Activated T-helper 1 cell treated with anti-CD3 and anti-CD28 coated beads, Interleukin-12 subunit alpha, Interleukin-12 subunit beta, Interleukin-2, Interleukin-4 antibody, amounts not matched to agents 30 ng/mL and 10 ng/mL and 1 ng/mL, durations not matched to agents 14 hours and 24 hours and 36 hours (primary cell): ENCODE results near the gene MYL5. TPM values are rescaled to one million over a fixed set of nuclear protein-coding genes. Genes with fewer than 3 reads are reported as not detected.

Experiments used
- DNase-seq: peaks from one replicate; pipeline ENCODE4 v3.0.0; 2021; ENCODE audit warnings: low spot score
- H3K27ac Mint-ChIP-seq: one replicate; pipeline ENCODE4 v1.8.0; 2021; ENCODE audit warnings: mild to moderate bottlenecking, mixed read lengths
- H3K27me3 Mint-ChIP-seq: one replicate; pipeline ENCODE4 v1.8.0; 2022; ENCODE audit warnings: mild to moderate bottlenecking, moderate library complexity, mixed read lengths; ENCODE audit not compliant: insufficient read depth
- H3K36me3 Mint-ChIP-seq: one replicate; pipeline ENCODE4 v1.8.0; 2021; ENCODE audit warnings: low read depth, mixed read lengths
- H3K4me1 Mint-ChIP-seq: one replicate; pipeline ENCODE4 v1.8.0; 2021; ENCODE audit warnings: low read depth, mixed read lengths
- H3K4me3 Mint-ChIP-seq: one replicate; pipeline ENCODE4 v1.8.0; 2021; ENCODE audit warnings: mild to moderate bottlenecking, moderate library complexity, mixed read lengths
- H3K9me3 Mint-ChIP-seq: one replicate; pipeline ENCODE4 v1.8.0; 2021; ENCODE audit warnings: mixed read lengths
- intact Hi-C: fragments of 100-400 bp; cut with micrococcal nuclease; formaldehyde crosslinking; loops from one replicate; pipeline ENCODE4 v1.15.1; 2024
- total RNA-seq: library from RNA; stranded (reverse); gene quantifications from 2 replicates; pipeline ENCODE4 v1.2.3, GENCODE V29; 2022

MYL5 gene
- total RNA-seq, 1 donor from 2014 or later = 35.0 TPM

GRCh38 chr4:683247-683897 lies 9.0 kb downstream of the MYL5 start:
- DNase-seq = no peak
- no peaks in the 10 kb centered on the region for H3K36me3 Mint-ChIP-seq
- no peaks in the 10 kb centered on the region for H3K4me1 Mint-ChIP-seq
- no peak overlapping the region for H3K4me3 Mint-ChIP-seq
- no peak overlapping the region for H3K27ac Mint-ChIP-seq
- no peaks in the 10 kb centered on the region for H3K9me3 Mint-ChIP-seq
- H3K27me3 Mint-ChIP-seq = no peaks in the 10 kb centered on the region
- intact Hi-C loops = no loop called here

GRCh38 chr4:683982-684622 lies 9.8 kb downstream of the MYL5 start:
- Mint-ChIP-seq H3K4me3 (no peak overlapping the region), H3K27me3 (peaks cover 3% of the 10 kb centered on the region), H3K9me3 (no peaks in the 10 kb centered on the region), H3K36me3 (no peaks in the 10 kb centered on the region), H3K4me1 (no peaks in the 10 kb centered on the region), H3K27ac (no peak overlapping the region)
- intact Hi-C loops = no loop called here
- peak; percentile 37 for DNase-seq

- Mint-ChIP-seq H3K4me1 (no peaks in the 10 kb centered on the region), H3K4me3 (no peak overlapping the region), H3K27me3 (peaks cover 3% of the 10 kb centered on the region), H3K36me3 (no peaks in the 10 kb centered on the region), H3K9me3 (no peaks in the 10 kb centered on the region), H3K27ac (no peak overlapping the region)
- intact Hi-C loops = no loop called here
- DNase-seq = no peak
Observed at GRCh38 chr4:684623-685327, 10.4 kb downstream of the MYL5 start.

- intact Hi-C loops = no loop called here
Observed at GRCh38 chr4:685679-686412, 11.5 kb downstream of the MYL5 start.

GRCh38 chr4:686413-687040 lies 12.2 kb downstream of the MYL5 start:
- Mint-ChIP-seq H3K9me3 (no peaks in the 10 kb centered on the region), H3K4me1 (no peaks in the 10 kb centered on the region), H3K27me3 (peaks cover 10% of the 10 kb centered on the region), H3K4me3 (no peak overlapping the region), H3K36me3 (no peaks in the 10 kb centered on the region), H3K27ac (no peak overlapping the region)
- DNase-seq = no peak
- intact Hi-C loops = no loop called here

More at GRCh38 chr4:685679-686412, 11.5 kb downstream of the MYL5 start:
- peaks cover 7% of the 10 kb centered on the region for H3K27me3 Mint-ChIP-seq
- H3K4me1 Mint-ChIP-seq = no peaks in the 10 kb centered on the region
- no peaks in the 10 kb centered on the region for H3K36me3 Mint-ChIP-seq
- H3K27ac Mint-ChIP-seq = no peak overlapping the region
- H3K4me3 Mint-ChIP-seq = no peak overlapping the region
- no peaks in the 10 kb centered on the region for H3K9me3 Mint-ChIP-seq
- no peak for DNase-seq

GRCh38 chr4:687048-687970 lies 13.0 kb downstream of the MYL5 start:
- H3K27me3 Mint-ChIP-seq = peaks cover 14% of the 10 kb centered on the region
- intact Hi-C loops = no loop called here
- H3K27ac Mint-ChIP-seq = no peak overlapping the region
- no peak for DNase-seq
- no peaks in the 10 kb centered on the region for H3K4me1 Mint-ChIP-seq
- no peaks in the 10 kb centered on the region for H3K36me3 Mint-ChIP-seq
- no peaks in the 10 kb centered on the region for H3K9me3 Mint-ChIP-seq
- H3K4me3 Mint-ChIP-seq = no peak overlapping the region

GRCh38 chr4:687971-688853 lies 13.9 kb downstream of the MYL5 start:
- intact Hi-C loops = no loop called here
- H3K4me3 Mint-ChIP-seq = no peak overlapping the region
- no peaks in the 10 kb centered on the region for H3K36me3 Mint-ChIP-seq
- H3K9me3 Mint-ChIP-seq = no peaks in the 10 kb centered on the region
- no peaks in the 10 kb centered on the region for H3K4me1 Mint-ChIP-seq
- no peak overlapping the region for H3K27ac Mint-ChIP-seq
- no peak for DNase-seq
- peaks cover 14% of the 10 kb centered on the region for H3K27me3 Mint-ChIP-seq

- Mint-ChIP-seq H3K27ac (no peak within 1 kb of the TSS), H3K36me3 (no peaks in the 10 kb centered on the region), H3K4me3 (no peak within 1 kb of the TSS), H3K4me1 (no peaks in the 10 kb centered on the region), H3K27me3 (peaks cover 14% of the 10 kb centered on the region), H3K9me3 (no peaks in the 10 kb centered on the region)
- intact Hi-C loops = no loop called here
- no peak for DNase-seq
Observed at GRCh38 chr4:688854-689681, 14.7 kb downstream of the MYL5 start, which contains the start of gene SLC49A3. Gene SLC49A3 (minus strand): TSS chr4:689151. CDS start chr4:689127, 24 bp downstream.

- intact Hi-C loops = no loop called here
- H3K27me3 Mint-ChIP-seq = peaks cover 14% of the 10 kb centered on the region
- H3K36me3 Mint-ChIP-seq = no peaks in the 10 kb centered on the region
Observed at GRCh38 chr4:689723-690122, 15.4 kb downstream of the MYL5 start.

GRCh38 chr4:692771-693554 lies 18.6 kb downstream of the MYL5 start:
- Mint-ChIP-seq H3K4me1 (no peaks in the 10 kb centered on the region), H3K27ac (no peak overlapping the region), H3K36me3 (no peaks in the 10 kb centered on the region), H3K4me3 (no peak overlapping the region), H3K27me3 (peaks cover 16% of the 10 kb centered on the region), H3K9me3 (no peaks in the 10 kb centered on the region)
- intact Hi-C loops = no loop called here
- DNase-seq = no peak

More at GRCh38 chr4:689723-690122, 15.4 kb downstream of the MYL5 start:
- Mint-ChIP-seq H3K27ac (no peak overlapping the region), H3K9me3 (no peaks in the 10 kb centered on the region), H3K4me3 (no peak overlapping the region), H3K4me1 (no peaks in the 10 kb centered on the region)
- DNase-seq = no peak
